HG02973 (cell line): ENCODE data around the gene SMAD6.

Experiments
- ATAC-seq: cut with Tn5 transposase; IDR thresholded peaks from one replicate; pipeline ENCODE4 v1.9.1; 2021; ENCODE audit warnings: moderate library complexity; ENCODE audit not compliant: unreplicated experiment

Gene SMAD6

GRCh38 chr15:66739287-66739686 lies 37.3 kb downstream of the SMAD6 start:
- no peak for ATAC-seq

- ATAC-seq: no peak
Measured at GRCh38 chr15:66740802-66741201, 38.8 kb downstream of the SMAD6 start.

- ATAC-seq: no peak
Measured at GRCh38 chr15:66741646-66742045, 39.6 kb downstream of the SMAD6 start.

- ATAC-seq: no peak
Measured at GRCh38 chr15:66742286-66742685, 40.2 kb downstream of the SMAD6 start.

GRCh38 chr15:66743204-66743603 lies 41.2 kb downstream of the SMAD6 start:
- no peak for ATAC-seq

GRCh38 chr15:66743703-66744536 lies 41.9 kb downstream of the SMAD6 start:
- ATAC-seq: no peak

- ATAC-seq: no peak
Measured at GRCh38 chr15:66744610-66745279, 42.7 kb downstream of the SMAD6 start.

GRCh38 chr15:66745530-66746230 lies 43.6 kb downstream of the SMAD6 start:
- ATAC-seq: no peak

- ATAC-seq: no peak
Measured at GRCh38 chr15:66746231-66746605, 44.2 kb downstream of the SMAD6 start.

GRCh38 chr15:66747223-66747622 lies 45.2 kb downstream of the SMAD6 start:
- ATAC-seq: no peak

GRCh38 chr15:66747886-66748707 lies 46.1 kb downstream of the SMAD6 start:
- ATAC-seq: no peak

GRCh38 chr15:66748708-66749035 lies 46.6 kb downstream of the SMAD6 start:
- ATAC-seq: no peak

GRCh38 chr15:66749841-66750575 lies 48.0 kb downstream of the SMAD6 start:
- no peak for ATAC-seq

- no peak for ATAC-seq
Measured at GRCh38 chr15:66750609-66751008, 48.6 kb downstream of the SMAD6 start.

GRCh38 chr15:66751579-66751978 lies 49.5 kb downstream of the SMAD6 start:
- no peak for ATAC-seq

GRCh38 chr15:66752078-66752477 lies 50.0 kb downstream of the SMAD6 start:
- no peak for ATAC-seq

GRCh38 chr15:66753687-66754377 lies 51.8 kb downstream of the SMAD6 start:
- no peak for ATAC-seq

- ATAC-seq: no peak
Measured at GRCh38 chr15:66754789-66755188, 52.8 kb downstream of the SMAD6 start.

GRCh38 chr15:66755298-66756068 lies 53.4 kb downstream of the SMAD6 start:
- no peak for ATAC-seq
